H1 (cell line): ENCODE data around the gene FLT3. TPM values are rescaled to one million over a fixed set of nuclear protein-coding genes. Genes with fewer than 3 reads are reported as not detected.
A peak's percentile ranks its signal among the peaks of the same experiment; 100 is the strongest.

ENCODE experiments used
- CBX5 ChIP-seq: fragments of 300-800, 300-1000 bp; sonication (generic); IDR thresholded peaks from 2 replicates; pipeline ENCODE4 v1.7.1; 2016; ENCODE audit warnings: antibody characterized with exemption, low read length, low read depth
- CHD7 ChIP-seq: fragments of 300-600 bp; sonication (generic); IDR thresholded peaks from 2 replicates; pipeline ENCODE4 v1.7.1; 2012; ENCODE audit warnings: low read length, moderate library complexity, mild to moderate bottlenecking, inconsistent platforms; ENCODE audit not compliant: insufficient replicate concordance
- EGR1 ChIP-seq: IDR thresholded peaks from 2 replicates; pipeline ENCODE4 v1.6.1; 2011; ENCODE audit warnings: low read depth, low read length, borderline replicate concordance
- MAX ChIP-seq: IDR thresholded peaks from 2 replicates; pipeline ENCODE4 v1.6.1; 2012; ENCODE audit warnings: inconsistent platforms
- RAD21 ChIP-seq, 2 experiments: IDR thresholded peaks in 1 of 2; conservative IDR thresholded peaks in 1 of 2; 2 replicates each; pipeline ENCODE4 v1.6.1; 2011; ENCODE audit warnings: low read depth in 2 of 2, low read length in 2 of 2, improper control_type of control experiment in 1 of 2, inconsistent platforms in 1 of 2, mild to moderate bottlenecking in 1 of 2, moderate library complexity in 1 of 2
- RBBP5 ChIP-seq: IDR thresholded peaks from 2 replicates; pipeline ENCODE4 v1.7.1; 2012; ENCODE audit warnings: low read depth, mild to moderate bottlenecking, inconsistent platforms, low read length, moderate library complexity, borderline replicate concordance
- SAP30 ChIP-seq: fragments of 300-600 bp; sonication (generic); IDR thresholded peaks from 2 replicates; pipeline ENCODE4 v1.7.1; 2012; ENCODE audit warnings: low read length, moderate library complexity, mild to moderate bottlenecking, inconsistent platforms; ENCODE audit not compliant: insufficient read depth, insufficient replicate concordance
- TEAD4 ChIP-seq: IDR thresholded peaks from 2 replicates; pipeline ENCODE4 v1.6.1; 2012; ENCODE audit warnings: low read depth, low read length, inconsistent platforms, mixed read lengths
- polyA plus RNA-seq, 7 experiments: library from polyadenylated mRNA; depleted of rRNA in 3 of 7; stranded (reverse) in 5 of 7; unstranded in 2 of 7; fragments of >200 nt in 5 of 7; fragments of 200-250 nt in 2 of 7; gene quantifications; 1 replicate in 5 of 7; 2 replicates in 1 of 7; 4 replicates in 1 of 7; pipeline versions ENCODE4 v1.2.1 to v1.2.3, GENCODE V29; 2011 to 2013; ENCODE audit warnings: missing spikeins in 2 of 7, mixed read lengths in 2 of 7
- total RNA-seq: library from RNA; stranded (reverse); fragmentation: NEBNext Ultra II Directional; extraction: Animal tissue kit (Norgen Biotek cat#: 25700); gene quantifications from 2 replicates; pipeline ENCODE4 v1.2.1, GENCODE V29; 2021

FLT3 gene
- total and polyA plus RNA-seq, 2 of the 8 experiments (the other 6 are each of a cell fraction or from before 2014, with no cell fraction given) = 0.44 to 0.71 TPM

- TF ChIP-seq CHD7 (peak; percentile 59), MAX (0 out of 2 replicates have a peak, but pooled peaks have one; percentile 15), EGR1 (no peak), RBBP5 (0 out of 2 replicates have a peak, but pooled peaks have one; percentile 34), TEAD4 (peak; percentile 60; the same call in 1 of the 2 replicates), RAD21 (IDR thresholded peaks at IDR 0.05 in 1 of 2, conservative IDR thresholded peaks at IDR 0.05 in 1 of 2; ENCODE audit: low read depth in 2 of 2, low read length in 2 of 2) (no peak), CBX5 (no peak), SAP30 (no peak)
These were observed 77.4 kb downstream of the FLT3 start (continued) for GRCh38 chr13:28022848-28023518.
